ENCODE measurements around the gene TENM4. TPM values are rescaled to one million over a fixed set of nuclear protein-coding genes. Genes with fewer than 3 reads are reported as not detected.

The TENM4 gene
- total RNA-seq, 1 donor from 2014 or later, result under 0.01 TPM

DNA sequence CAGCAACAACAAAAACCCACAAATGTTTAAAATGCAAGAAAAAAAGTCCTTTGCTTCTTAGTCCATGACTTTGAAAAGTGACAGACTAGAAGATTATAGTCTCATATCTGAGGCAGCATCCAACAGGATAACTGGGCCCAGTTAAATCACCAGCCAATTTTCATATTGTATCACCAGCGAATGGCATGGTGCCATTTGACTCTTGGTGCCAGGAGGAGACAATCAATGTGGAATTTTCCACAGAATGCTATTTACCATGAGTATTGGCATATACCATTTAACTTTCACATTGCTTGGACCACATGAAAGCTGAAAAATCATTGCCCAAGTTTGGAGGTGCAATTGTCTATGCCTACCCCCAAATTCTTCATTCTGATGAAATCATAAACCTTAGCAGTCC is 255.5 kb downstream of the TENM4 start:
- no peak for DNase-seq (ENCODE audit: low read depth in 2 of 2)

DNA sequence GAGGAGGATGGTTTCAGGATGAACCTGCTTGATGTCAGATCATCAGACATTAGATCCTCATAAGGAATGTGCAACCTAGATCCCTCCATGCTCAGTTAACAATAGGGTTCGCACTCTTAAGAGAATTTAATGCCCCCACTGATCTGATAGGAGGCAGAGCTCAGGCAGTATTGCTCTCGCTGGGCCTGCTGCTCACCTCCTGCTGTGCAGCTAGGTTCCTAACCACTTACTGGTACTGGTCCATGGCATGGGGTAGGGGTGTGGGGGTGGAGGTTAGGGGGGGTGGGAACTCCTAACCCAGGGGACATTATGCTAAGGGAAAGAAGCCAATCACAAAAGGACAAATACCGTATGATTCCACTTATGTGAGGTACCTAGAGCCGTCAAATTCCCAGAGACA is 256.5 kb downstream of the TENM4 start:
- no peak for DNase-seq (ENCODE audit: low read depth in 2 of 2)

- DNase-seq (ENCODE audit: low read depth in 2 of 2), result no peak
Observed at GRCh38 chr11:79182794-79183193, 258.0 kb downstream of the TENM4 start.

DNA sequence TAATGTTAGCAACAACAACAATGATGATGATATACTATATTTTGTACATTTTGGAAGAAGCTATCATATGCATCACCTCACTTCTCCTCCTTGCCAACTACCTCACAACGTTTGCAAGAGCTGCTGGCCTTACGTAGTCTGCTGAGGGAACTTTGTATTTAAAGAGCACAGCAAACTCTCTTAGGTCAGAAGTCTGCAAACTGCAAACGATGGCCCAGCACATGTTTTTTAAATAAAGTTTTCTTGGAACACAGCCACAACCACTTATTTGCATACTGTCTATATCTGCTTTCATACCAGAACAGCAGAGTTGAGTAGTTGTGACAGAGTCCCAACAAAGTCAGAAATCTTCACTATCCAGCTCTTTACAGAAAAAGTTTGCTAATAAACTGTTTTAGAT is 261.7 kb downstream of the TENM4 start:
- DNase-seq (ENCODE audit: low read depth in 2 of 2), result no peak

DNA sequence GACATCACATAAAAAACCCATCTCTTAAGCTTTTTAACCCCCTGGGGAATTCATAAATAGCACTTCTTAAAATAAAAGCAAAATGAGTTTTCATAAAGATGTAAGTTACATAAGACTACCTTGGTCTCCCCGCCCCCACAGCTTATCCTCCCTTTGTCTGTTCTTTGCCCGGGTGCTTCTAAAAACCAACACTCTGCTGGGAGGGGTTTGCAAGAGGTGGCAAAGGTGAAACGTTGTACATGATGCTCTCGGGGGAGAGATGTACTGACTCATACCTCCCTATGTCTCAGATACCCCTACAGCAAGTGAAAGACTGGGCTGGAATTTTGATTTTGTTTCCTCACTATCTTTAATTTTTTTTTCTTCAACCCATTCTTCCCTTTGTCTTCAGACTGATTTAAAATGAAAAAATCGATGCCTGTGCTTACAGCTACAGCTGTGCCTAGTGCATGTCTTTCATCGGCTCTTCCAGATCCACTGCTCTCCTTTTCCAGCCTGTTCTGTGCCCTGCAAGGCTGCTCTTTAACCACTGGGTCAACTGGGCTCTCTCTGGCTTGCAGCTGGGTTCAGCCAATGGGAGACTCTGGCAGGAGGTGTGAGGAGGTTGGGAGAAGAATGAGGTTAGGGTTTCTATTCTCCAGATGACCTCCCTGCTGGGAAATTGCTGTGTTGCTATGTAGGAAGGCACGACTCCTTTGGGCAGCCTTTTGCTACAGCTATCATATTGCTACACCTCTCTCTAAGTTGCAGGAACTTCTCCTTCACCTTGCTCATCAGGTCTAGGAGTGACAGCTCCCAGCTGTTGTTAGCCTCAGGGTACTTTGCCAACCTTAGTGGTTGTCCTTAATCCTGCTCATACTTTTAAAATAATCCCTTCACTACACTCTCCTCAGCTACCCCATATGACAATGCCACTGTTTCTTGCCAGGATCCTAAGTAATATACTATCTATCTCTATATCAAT is 266.5 kb downstream of the TENM4 start:
- no peak for DNase-seq (ENCODE audit: low read depth in 2 of 2)

DNA sequence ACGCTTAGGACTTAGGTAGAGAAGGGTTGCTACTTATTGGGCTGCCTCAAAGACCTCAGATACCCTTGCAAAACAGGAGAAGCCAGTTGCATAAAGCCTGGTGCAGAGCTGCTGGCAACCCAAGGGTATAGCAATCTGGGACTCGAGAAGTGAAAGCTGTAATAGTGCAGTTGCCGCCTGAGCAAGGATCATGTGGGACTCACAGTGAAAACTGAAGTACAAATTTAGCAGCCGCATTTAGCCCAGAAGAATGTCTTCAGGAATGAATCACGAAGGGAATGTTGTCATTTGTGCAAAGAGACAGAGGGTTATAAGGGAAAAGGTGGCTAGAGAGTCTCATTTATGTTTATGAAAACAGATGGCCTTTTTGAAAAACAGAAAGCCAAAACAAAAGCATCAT is 267.2 kb downstream of the TENM4 start:
- no peak for DNase-seq (ENCODE audit: low read depth in 2 of 2)

DNA sequence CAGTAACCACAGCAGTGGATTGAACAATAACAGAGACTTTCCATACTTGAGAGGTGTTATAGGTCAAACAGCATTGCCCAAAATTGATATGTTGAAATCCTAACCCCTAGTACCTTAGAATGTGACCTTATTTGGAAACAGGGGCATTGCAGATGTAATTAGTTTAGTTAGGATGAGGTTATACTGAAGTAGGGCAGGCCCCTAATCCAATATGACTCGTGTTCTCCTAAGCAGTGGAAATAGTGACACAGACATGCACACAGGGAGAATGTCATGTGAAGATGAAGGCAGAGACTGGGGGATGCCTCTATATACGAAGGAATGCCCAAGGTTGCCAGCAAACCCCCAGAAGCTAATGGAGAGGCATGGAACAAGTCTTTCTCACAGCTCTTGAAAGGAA is 270.5 kb downstream of the TENM4 start:
- DNase-seq (ENCODE audit: low read depth in 2 of 2), result no peak

GRCh38 chr11:79168530-79169110 is 272.2 kb downstream of the TENM4 start:
- no peak for DNase-seq (ENCODE audit: low read depth in 2 of 2)

DNA sequence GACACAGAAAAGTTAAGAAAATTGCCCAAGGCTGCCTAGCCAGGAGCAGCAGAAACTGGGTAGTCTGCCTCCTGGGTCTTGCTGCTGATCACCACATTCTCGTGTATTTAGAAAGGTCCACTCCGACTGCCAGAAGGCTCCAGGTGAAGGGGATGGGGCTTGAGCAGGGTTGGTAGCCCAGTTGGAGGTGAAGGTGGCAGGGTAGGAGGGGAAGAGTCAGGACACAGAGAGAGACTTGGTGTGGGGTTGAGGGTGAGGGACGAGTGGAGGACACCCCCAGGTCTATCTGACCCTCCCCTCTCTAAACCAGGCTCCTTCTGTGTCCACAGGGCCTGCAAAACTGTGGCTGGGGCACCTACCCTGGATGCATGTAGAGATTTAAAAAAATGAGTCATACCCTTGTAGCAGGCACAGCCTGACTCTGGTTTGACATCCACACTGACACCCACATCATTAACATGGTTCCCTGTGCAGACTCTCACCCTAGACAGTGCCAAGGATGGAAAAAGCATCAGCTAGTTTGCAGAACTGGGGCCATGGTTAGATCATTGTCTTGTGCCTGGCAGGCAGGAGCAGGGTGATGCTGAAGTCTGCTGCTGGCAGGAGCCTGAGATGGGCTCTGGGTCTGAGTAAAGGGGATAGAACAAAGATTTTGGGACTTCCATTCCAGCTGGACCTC is 273.2 kb downstream of the TENM4 start:
- DNase-seq (ENCODE audit: low read depth in 2 of 2), result no peak

GRCh38 chr11:79165908-79166307 is 274.9 kb downstream of the TENM4 start:
- DNase-seq (ENCODE audit: low read depth in 2 of 2), result no peak

DNA sequence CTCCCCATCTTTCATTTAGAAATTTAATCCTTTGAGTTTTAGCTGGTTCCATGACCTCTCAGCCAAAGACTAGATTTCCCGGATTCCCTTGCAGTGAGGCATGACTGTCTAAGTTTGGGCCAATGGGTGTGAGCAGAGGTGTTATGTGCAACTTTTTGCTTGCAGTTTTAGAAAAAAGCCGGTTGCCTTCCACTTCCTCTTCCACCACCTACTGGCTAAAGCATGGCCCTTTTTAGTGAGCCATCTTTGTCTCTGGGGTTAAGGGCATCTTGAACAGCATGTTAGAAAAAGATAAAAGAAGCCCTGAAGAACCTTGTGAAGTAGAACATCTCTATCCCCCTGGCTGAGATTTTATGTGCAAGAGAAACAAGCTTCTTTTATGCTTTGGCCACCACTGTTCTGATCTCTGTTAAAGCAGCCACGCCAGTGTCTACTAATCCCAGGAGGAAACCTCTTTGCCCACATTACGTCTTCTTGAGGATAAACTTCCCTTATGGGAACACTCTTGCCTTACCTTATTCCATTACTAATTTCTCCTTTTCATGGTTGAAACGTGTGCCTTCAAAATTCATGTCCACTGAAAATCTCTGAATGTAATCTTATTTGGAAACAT is 279.9 kb downstream of the TENM4 start:
- peak; percentile 4 to 12 for DNase-seq (ENCODE audit: low read depth in 2 of 2)

DNA sequence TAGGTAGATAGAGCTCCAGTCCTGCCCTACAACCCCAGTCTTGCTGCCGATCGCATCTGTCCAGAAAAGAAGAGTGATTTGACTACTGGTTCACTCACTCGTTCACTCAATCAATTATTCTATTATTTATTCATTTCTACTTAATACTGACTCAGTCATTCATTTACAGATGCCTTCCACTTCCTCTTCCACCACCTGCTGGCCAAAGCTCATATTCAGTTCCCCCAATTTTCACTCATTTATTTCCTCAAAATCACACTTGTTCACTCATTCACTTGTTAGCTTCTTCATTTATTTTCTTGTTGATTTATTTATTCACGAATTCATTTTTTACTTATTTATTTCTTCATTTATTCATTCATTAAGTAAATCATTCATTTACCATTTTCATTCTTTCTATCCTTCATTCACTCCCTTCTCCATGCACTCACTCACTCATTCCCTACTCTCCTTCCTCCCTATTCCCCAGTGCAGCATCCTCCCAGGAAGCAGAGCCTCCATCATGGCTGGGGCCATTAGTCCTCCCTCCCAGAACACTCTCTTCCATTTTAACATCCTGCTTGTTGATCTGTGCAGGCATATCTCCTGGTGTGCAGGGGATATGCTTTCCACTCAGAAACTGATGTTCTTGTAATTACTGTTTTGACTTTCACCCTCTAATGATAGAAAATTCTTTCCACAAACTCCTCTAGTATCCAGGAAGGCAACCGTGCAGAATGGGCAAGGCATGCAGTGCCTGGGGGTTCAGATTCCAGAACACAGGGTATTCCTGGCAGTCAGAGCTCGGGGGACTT is 281.0 kb downstream of the TENM4 start:
- DNase-seq (ENCODE audit: low read depth in 2 of 2), result peak in 1 of 2 donors; percentile 2

DNA sequence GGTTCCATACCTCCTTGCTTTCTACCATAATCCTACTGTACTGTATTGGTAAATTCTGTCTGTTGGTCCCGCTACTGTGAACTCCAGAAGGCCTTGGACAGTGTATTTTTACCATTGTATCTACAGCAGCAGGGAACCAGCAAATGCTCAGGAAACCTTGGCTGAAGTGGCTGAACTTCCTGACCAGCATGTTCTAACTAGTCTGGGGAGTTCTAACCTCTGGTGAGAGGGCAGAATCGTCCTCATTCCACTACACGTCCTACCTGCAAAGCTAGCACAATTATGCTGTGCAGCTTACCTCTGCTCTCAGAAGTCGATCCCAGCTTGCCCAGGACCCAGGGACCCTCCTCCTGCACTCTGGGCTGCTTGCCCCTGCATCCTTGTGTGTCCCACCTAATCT is 283.1 kb downstream of the TENM4 start:
- no peak for DNase-seq (ENCODE audit: low read depth in 2 of 2)

GRCh38 chr11:79156031-79156430 is 284.8 kb downstream of the TENM4 start:
- no peak for DNase-seq (ENCODE audit: low read depth in 2 of 2)

GRCh38 chr11:79155237-79155636 is 285.6 kb downstream of the TENM4 start:
- DNase-seq (ENCODE audit: low read depth in 2 of 2), result no peak

DNA sequence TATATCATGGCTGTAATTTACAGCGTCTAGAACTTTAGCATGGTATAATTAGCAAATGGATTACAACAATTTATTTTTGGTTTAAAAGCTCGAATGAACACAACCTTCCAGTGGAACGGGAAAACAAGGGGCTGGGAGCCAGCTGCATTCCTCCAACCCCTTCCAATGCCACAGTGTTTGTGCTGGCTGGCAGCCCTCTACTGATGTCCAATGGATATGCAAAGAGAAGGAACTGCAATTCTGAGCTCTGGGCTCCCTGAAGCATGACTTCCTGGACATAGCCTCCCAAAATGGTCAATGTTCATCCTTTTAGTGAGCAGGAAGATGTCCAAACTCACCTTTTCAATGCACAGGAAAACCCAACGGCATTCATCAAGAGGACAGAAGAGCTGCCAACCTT is 288.3 kb downstream of the TENM4 start:
- no peak for DNase-seq (ENCODE audit: low read depth in 2 of 2)

GRCh38 chr11:79151396-79151795 is 289.4 kb downstream of the TENM4 start:
- no peak for DNase-seq (ENCODE audit: low read depth in 2 of 2)

GRCh38 chr11:79150966-79151365 is 289.9 kb downstream of the TENM4 start:
- DNase-seq (ENCODE audit: low read depth in 2 of 2), result no peak

- no peak for DNase-seq (ENCODE audit: low read depth in 2 of 2)
Observed at GRCh38 chr11:79150320-79150719, 290.5 kb downstream of the TENM4 start.

GRCh38 chr11:79147731-79148130 is 293.1 kb downstream of the TENM4 start:
- no peak for DNase-seq (ENCODE audit: low read depth in 2 of 2)

DNA sequence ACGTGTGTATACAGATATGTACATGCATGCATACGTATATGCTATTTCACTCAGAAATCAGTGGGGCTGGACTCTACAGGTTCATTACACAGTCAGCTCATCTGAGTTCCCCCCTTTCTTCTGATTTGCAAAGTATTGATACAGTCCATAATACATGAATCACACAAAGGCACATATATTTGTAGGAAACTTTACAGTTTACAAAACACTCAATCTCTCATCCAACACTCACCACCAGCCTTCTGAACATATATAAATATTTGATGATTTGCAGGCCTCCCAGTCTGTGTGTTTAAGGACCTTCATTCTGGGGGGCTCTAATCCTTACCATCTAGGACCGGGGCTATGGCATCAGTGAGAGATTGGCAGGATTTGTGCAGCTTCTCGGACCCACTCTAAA is 293.8 kb downstream of the TENM4 start:
- no peak for DNase-seq (ENCODE audit: low read depth in 2 of 2)

Measured in dermis microvascular lymphatic vessel endothelial cell (primary cell).